IPS-18c (cell line): ENCODE results near the gene RNF113B.

Source experiments
- H3K4me3 ChIP-seq: 2 replicates; pipeline ENCODE4 v1.7.0; 2013; ENCODE audit warnings: low read depth, mild to moderate bottlenecking, low read length, moderate library complexity; ENCODE audit not compliant: insufficient read depth
- H3K9me3 ChIP-seq: one replicate; pipeline ENCODE4 v1.6.1; 2013; ENCODE audit warnings: mild to moderate bottlenecking, low read length, moderate library complexity; ENCODE audit not compliant: control insufficient read depth, insufficient read depth

RNF113B gene

GRCh38 chr13:98187155-98187964 lies 10.3 kb upstream of the RNF113B start:
- Histone ChIP-seq H3K4me3 (no peak overlapping the region), H3K9me3 (no peaks in the 10 kb centered on the region)

- no peaks in the 10 kb centered on the region for H3K9me3 ChIP-seq
- no peak overlapping the region for H3K4me3 ChIP-seq
Observed at GRCh38 chr13:98184792-98185191, 7.7 kb upstream of the RNF113B start.

- no peaks in the 10 kb centered on the region for H3K9me3 ChIP-seq
- no peak overlapping the region for H3K4me3 ChIP-seq
Observed at GRCh38 chr13:98182589-98182988, 5.5 kb upstream of the RNF113B start.

GRCh38 chr13:98182153-98182552 lies 5.1 kb upstream of the RNF113B start:
- no peak overlapping the region for H3K4me3 ChIP-seq
- no peaks in the 10 kb centered on the region for H3K9me3 ChIP-seq

GRCh38 chr13:98181111-98181815 lies 4.2 kb upstream of the RNF113B start:
- Histone ChIP-seq H3K4me3 (no peak overlapping the region), H3K9me3 (no peaks in the 10 kb centered on the region)

- Histone ChIP-seq H3K4me3 (no peak overlapping the region), H3K9me3 (no peaks in the 10 kb centered on the region)
Observed at GRCh38 chr13:98180092-98180491, 3.0 kb upstream of the RNF113B start.

- H3K9me3 ChIP-seq: no peaks in the 10 kb centered on the region
Observed at GRCh38 chr13:98175823-98176222, 1.2 kb downstream of the RNF113B start.

GRCh38 chr13:98175043-98175442 lies 2.0 kb downstream of the RNF113B start:
- Histone ChIP-seq H3K9me3 (no peaks in the 10 kb centered on the region), H3K4me3 (no peak overlapping the region)

More at GRCh38 chr13:98175823-98176222, 1.2 kb downstream of the RNF113B start:
- H3K4me3 ChIP-seq: no peak overlapping the region

- Histone ChIP-seq H3K4me3 (no peak overlapping the region), H3K9me3 (no peaks in the 10 kb centered on the region)
Observed at GRCh38 chr13:98174307-98174706, 2.8 kb downstream of the RNF113B start.

GRCh38 chr13:98173431-98174152 lies 3.5 kb downstream of the RNF113B start:
- no peaks in the 10 kb centered on the region for H3K9me3 ChIP-seq
- H3K4me3 ChIP-seq: no peak overlapping the region

- no peaks in the 10 kb centered on the region for H3K9me3 ChIP-seq
- H3K4me3 ChIP-seq: no peak overlapping the region
Observed at GRCh38 chr13:98172590-98173422, 4.3 kb downstream of the RNF113B start.

- no peaks in the 10 kb centered on the region for H3K9me3 ChIP-seq
- no peak overlapping the region for H3K4me3 ChIP-seq
Observed at GRCh38 chr13:98171900-98172589, 5.0 kb downstream of the RNF113B start.

- H3K4me3 ChIP-seq: no peak overlapping the region
- peaks cover 2% of the 10 kb centered on the region for H3K9me3 ChIP-seq
Observed at GRCh38 chr13:98169331-98169730, 7.7 kb downstream of the RNF113B start.

GRCh38 chr13:98162935-98163334 lies 14.1 kb downstream of the RNF113B start:
- peaks cover 5% of the 10 kb centered on the region for H3K9me3 ChIP-seq

GRCh38 chr13:98158172-98158899 lies 18.7 kb downstream of the RNF113B start:
- Histone ChIP-seq H3K4me3 (no peak overlapping the region), H3K9me3 (peaks cover 3% of the 10 kb centered on the region)

More at GRCh38 chr13:98162935-98163334, 14.1 kb downstream of the RNF113B start:
- H3K4me3 ChIP-seq: no peak overlapping the region

- Histone ChIP-seq H3K4me3 (no peak overlapping the region), H3K9me3 (peaks cover 3% of the 10 kb centered on the region)
Observed at GRCh38 chr13:98157609-98158008, 19.5 kb downstream of the RNF113B start.
